Skeletal muscle satellite cell (primary cell): ENCODE measurements around the gene MTA3.
"Not testable (repeated sequence)": the region's sequence is repeated elsewhere in the genome, so short reads cannot be mapped to it uniquely, and the experiment has no call there.

Source experiments
- H3K27me3 ChIP-seq: 2 replicates; pipeline ENCODE4 v1.7.0; 2013; ENCODE audit warnings: low read length; ENCODE audit not compliant: control insufficient read depth, insufficient read depth
- H3K36me3 ChIP-seq: 2 replicates; pipeline ENCODE4 v1.7.0; 2013; ENCODE audit warnings: mild to moderate bottlenecking, control low read depth, low read length; ENCODE audit not compliant: insufficient read depth
- H3K4me1 ChIP-seq: 2 replicates; pipeline ENCODE4 v1.7.0; 2013; ENCODE audit warnings: low read length; ENCODE audit not compliant: control insufficient read depth, insufficient read depth
- H3K4me2 ChIP-seq: 2 replicates; pipeline ENCODE4 v1.7.0; 2013; ENCODE audit warnings: mild to moderate bottlenecking, low read length
- H3K4me3 ChIP-seq: 2 replicates; pipeline ENCODE4 v1.7.0; 2013; ENCODE audit warnings: low read length
- H3K9ac ChIP-seq: 2 replicates; pipeline ENCODE4 v1.7.0; 2013; ENCODE audit warnings: mild to moderate bottlenecking, low read depth, low read length, moderate library complexity
- H3K9me3 ChIP-seq: replicated peaks from 2 replicates; pipeline ENCODE4 v1.7.0; 2013; ENCODE audit warnings: mild to moderate bottlenecking, control low read depth, low read length

The MTA3 gene

DNA sequence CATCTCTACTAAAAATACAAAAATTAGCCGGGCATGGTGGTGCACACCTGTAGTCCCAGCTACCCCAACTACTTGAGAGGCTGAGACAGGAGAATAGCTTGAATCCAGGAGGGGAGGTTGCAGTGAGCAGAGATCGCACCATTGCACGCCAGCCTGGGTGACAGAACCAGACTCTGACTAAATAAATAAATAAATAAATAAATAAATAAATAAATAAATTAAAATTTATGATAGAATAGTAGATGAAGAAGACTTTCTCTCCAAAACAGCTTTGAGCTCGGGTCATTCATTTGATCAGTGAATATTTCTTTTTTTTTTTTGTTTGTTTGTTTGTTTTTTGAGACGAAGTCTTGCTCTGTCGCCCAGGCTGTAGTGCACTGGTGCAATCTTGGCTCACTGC is 17.6 kb upstream of the MTA3 start:
- H3K36me3 ChIP-seq = no peaks in the 10 kb centered on the region
- no peak overlapping the region for H3K9ac ChIP-seq
- peaks cover 6% of the 10 kb centered on the region for H3K27me3 ChIP-seq
- H3K4me2 ChIP-seq = no peak overlapping the region
- no peak overlapping the region for H3K4me3 ChIP-seq
- H3K9me3 ChIP-seq = no peaks in the 10 kb centered on the region
- no peaks in the 10 kb centered on the region for H3K4me1 ChIP-seq

DNA sequence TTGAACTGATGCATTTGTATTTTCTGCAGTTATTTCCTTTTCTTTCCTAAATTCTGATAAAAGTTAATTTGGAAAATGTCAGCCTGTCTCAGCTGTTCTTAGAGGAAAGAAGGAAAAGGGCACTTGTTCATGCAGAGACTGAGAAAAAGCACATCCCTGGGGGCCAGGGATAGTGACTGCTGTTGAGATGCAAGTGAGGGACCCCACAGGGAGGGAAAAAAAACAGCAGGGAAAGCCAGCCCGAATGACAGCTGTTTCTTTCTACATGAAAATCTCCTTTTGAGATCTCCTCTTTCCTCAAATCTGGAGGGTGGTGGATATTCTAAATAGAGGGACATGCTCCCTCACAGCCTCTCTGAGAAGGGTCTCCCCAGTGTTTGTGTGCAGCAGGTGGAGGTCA is 14.0 kb upstream of the MTA3 start:
- no peak overlapping the region for H3K4me2 ChIP-seq
- H3K9me3 ChIP-seq = no peaks in the 10 kb centered on the region
- H3K36me3 ChIP-seq = no peaks in the 10 kb centered on the region
- no peak overlapping the region for H3K4me3 ChIP-seq
- peaks cover 20% of the 10 kb centered on the region for H3K27me3 ChIP-seq
- H3K4me1 ChIP-seq = no peaks in the 10 kb centered on the region
- no peak overlapping the region for H3K9ac ChIP-seq

DNA sequence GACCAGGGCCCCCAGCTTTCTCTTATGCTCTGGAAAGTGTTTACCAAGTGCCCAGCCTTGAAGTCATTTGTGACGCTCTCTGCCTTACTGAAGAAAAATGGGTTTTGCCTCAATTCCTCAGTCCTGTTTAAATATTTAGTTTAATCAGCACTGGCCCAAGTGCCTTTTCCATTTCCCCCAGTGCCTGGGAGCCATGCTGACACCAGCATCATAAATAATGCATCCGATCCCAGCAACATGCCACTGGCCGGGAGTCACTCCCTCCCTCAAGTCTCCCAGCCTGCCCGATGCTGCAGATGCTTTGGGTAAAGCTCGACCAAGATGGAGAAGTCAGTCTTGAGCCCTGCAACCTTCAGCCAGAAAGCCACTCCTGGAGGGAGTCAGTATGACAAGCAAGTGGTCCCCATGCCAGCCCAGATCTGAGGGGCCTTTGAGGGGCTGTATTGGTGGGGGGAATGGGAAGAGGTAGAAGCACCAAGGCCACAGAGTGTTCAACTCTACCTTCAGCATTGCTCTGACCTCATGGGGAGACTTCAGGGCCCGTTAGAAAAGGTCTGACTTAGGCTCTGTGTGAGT is 12.0 kb upstream of the MTA3 start:
- H3K36me3 ChIP-seq = no peaks in the 10 kb centered on the region
- no peak overlapping the region for H3K9ac ChIP-seq
- H3K4me2 ChIP-seq = no peak overlapping the region
- H3K9me3 ChIP-seq = no peaks in the 10 kb centered on the region
- no peak overlapping the region for H3K4me3 ChIP-seq
- H3K27me3 ChIP-seq = peaks cover 20% of the 10 kb centered on the region
- no peaks in the 10 kb centered on the region for H3K4me1 ChIP-seq

DNA sequence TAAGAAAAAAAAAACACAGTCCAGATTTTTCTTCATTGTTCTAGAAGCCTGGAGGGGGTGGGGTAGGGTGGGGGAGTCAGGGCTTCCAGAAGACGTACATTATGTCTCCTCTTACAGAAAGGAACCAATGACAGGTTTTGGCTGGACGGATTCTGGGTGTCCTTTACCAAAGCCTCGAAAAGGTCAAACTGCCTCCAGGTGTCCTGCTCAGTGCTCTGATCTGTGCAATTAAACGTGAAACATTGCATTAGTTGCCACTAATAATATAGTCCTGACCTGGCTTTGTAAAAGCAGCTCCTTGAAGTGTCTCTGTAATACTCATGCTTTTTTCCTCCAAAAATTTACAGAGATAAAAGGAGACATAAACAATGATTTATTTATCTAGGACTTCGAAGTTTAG is 11.1 kb upstream of the MTA3 start:
- Histone ChIP-seq H3K4me2 (no peak overlapping the region), H3K27me3 (peaks cover 20% of the 10 kb centered on the region), H3K9me3 (no peaks in the 10 kb centered on the region), H3K4me1 (no peaks in the 10 kb centered on the region), H3K4me3 (no peak overlapping the region), H3K36me3 (no peaks in the 10 kb centered on the region), H3K9ac (no peak overlapping the region)

DNA sequence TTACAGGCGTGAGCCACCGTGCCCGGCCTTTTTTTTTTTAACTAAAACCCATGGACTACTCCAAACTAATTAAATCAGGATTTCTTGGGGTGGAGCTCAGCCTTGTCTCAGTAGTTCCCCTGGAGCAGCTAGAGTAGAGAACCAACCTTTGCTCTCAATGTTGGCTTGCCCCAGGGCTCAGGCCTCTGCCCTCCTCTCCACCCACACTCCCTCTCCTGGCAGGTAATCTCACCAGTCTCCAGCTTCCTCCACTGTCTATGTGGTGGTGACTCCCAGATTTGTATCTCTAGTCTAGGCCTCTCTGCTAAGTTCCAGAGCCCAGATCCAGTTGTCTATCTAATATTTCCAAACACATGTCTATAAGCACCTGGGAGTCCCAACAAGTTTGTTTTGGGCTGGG is 9.6 kb upstream of the MTA3 start:
- no peaks in the 10 kb centered on the region for H3K36me3 ChIP-seq
- H3K4me3 ChIP-seq = no peak overlapping the region
- no peaks in the 10 kb centered on the region for H3K4me1 ChIP-seq
- H3K9ac ChIP-seq = no peak overlapping the region
- no peak overlapping the region for H3K4me2 ChIP-seq
- H3K9me3 ChIP-seq = no peaks in the 10 kb centered on the region
- peaks cover 20% of the 10 kb centered on the region for H3K27me3 ChIP-seq

DNA sequence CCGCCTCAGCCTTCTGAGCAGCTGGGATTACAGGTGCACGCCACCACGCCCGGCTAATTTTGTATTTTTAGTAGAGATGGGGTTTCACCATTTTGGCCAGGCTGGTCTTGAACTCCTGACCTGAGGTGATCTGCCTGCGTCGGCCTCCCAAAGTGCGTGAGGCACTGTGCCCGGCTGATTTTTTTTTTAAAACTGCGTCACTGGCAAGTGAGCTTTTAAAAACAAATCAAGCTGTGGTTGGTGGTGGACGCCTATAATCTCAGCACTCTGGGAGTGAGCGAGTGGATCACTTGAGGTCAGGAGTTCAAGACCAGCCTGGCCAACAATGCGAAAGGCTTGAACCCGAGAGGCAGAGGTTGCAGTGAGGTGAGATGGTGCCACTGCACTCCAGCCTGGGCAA is 8.3 kb upstream of the MTA3 start:
- not testable (repeated sequence) for H3K4me1 ChIP-seq, H3K9ac ChIP-seq, H3K36me3 ChIP-seq, H3K4me2 ChIP-seq, H3K4me3 ChIP-seq, H3K9me3 ChIP-seq
- peaks cover 14% of the 10 kb centered on the region for H3K27me3 ChIP-seq

DNA sequence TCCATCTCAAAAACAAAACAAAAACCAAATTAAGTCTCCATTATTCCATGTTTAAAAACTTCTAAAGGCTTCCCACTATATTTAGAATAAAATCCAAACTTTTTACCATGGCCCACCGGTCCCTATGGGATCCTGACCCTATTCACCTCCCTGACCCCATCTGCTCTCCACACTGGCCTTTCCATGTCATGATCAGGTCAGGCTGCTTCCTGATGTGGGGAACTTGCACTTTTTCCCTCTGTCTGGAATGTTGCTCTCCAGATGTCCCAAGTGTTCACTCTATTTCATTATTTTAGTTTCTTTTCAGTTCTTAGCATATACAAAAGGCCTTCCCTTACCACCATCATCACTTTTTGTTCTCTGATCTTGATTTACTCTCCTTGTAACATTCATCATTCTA is 7.5 kb upstream of the MTA3 start:
- Histone ChIP-seq H3K9ac (no peak overlapping the region), H3K4me3 (no peak overlapping the region), H3K4me1 (no peaks in the 10 kb centered on the region), H3K36me3 (no peaks in the 10 kb centered on the region), H3K27me3 (peaks cover 13% of the 10 kb centered on the region), H3K4me2 (no peak overlapping the region), H3K9me3 (no peaks in the 10 kb centered on the region)

DNA sequence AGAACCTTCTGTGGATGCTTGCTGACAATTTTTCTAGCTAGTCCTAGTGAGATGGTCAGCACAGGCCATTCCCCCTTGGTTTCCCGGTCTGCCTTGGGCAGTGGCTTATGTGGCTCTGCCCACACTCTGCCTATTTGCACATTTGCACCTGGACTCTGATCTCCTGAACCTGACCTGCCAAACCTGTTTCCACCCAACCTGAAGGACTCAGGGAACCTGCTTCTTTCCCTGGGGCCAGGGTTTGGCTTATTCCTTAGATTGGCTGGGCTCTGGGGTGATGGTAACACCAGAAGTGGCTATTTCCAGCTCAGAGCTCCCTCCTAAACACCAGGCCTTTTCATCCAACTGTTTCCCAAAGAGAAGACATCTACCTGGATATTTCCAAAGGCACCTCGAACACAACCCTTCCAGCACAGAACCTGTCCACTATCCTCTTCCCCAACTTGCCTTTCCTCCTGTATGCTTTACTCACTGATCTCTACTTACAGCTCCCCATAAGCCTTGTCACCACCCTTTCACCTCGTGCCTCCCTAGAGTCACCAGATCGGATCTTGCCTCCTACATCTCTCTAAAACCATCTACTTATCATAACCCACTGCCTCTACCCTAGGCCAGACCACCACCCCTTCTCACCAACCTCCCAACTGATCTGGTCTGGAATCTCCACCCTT is 5.8 kb upstream of the MTA3 start:
- no peaks in the 10 kb centered on the region for H3K36me3 ChIP-seq

DNA sequence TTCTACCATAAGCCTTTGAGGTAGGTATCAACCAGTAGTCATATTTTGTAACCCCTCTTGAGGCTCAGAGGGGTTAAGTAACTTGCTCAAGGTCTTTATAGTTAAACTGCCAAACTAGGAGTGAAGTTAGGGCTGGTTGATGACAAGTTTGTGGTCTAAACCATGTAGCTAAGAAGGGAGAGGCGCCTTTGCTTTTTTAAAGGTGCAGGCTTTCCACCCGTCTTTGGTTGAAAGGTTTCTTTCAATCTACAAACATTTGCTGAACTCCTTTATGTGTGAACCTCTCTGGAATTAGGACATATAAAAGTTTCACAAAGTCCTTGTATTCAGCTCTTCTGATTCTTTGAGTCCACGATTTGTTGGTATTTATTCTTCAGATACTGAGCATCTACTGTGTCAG is 2.4 kb upstream of the MTA3 start:
- Histone ChIP-seq H3K9me3 (no peaks in the 10 kb centered on the region), H3K4me2 (no peak overlapping the region), H3K4me3 (no peak overlapping the region), H3K27me3 (no peaks in the 10 kb centered on the region), H3K36me3 (no peaks in the 10 kb centered on the region), H3K9ac (no peak overlapping the region), H3K4me1 (peaks cover 22% of the 10 kb centered on the region)

More for the DNA sequence above, 5.8 kb upstream of the MTA3 start:
- Histone ChIP-seq H3K4me1 (peaks cover 8% of the 10 kb centered on the region), H3K4me2 (no peak overlapping the region), H3K4me3 (no peak overlapping the region), H3K9ac (no peak overlapping the region), H3K9me3 (no peaks in the 10 kb centered on the region), H3K27me3 (peaks cover 2% of the 10 kb centered on the region)

DNA sequence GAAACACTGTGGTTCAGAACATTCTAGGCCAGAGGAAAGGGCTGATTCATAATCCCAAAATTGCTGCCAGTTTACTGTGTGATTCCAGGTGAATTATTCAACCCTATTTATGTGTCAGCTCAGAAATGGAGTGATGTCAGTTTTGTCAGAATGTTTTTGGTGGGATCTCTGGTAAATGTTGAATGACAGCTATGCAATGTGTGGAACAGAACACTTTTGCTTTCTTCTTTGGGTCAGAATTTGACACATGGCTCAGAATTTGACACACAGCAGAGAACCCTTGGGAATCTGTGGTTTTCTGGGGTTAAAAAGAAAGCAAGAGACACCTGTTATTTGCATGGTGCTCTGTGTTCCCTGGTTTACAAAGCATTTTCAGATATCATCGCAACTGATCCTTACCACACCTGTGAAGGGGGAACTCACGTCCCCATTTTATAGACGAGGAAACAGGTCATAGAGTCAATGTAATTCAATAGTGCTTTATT is 1.6 kb upstream of the MTA3 start:
- H3K4me2 ChIP-seq = no peak overlapping the region
- no peaks in the 10 kb centered on the region for H3K27me3 ChIP-seq
- no peaks in the 10 kb centered on the region for H3K36me3 ChIP-seq
- no peak overlapping the region for H3K4me3 ChIP-seq
- peaks cover 22% of the 10 kb centered on the region for H3K4me1 ChIP-seq
- H3K9ac ChIP-seq = no peak overlapping the region
- H3K9me3 ChIP-seq = no peaks in the 10 kb centered on the region

DNA sequence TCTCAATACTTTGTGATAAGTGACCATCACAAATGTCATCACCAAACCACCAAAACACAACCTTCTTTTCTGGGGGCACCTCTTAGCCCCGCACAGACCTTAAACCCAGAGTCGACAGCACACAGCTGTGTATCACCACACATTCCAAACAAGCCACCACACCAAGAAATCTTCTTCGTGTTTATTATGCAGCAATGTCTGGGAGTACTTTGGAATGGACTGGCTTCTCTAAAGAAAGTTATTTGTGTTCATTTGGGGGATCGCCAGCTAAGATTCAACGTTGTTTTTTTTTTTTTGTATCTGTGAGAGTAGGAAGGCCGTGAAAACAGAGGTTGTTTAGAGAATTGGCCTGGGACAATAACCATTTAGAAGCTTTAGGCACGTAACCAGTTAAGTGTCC is 1.1 kb upstream of the MTA3 start:
- no peak overlapping the region for H3K4me3 ChIP-seq
- no peaks in the 10 kb centered on the region for H3K36me3 ChIP-seq
- no peaks in the 10 kb centered on the region for H3K9me3 ChIP-seq
- H3K4me1 ChIP-seq = peaks cover 22% of the 10 kb centered on the region
- H3K4me2 ChIP-seq = peak overlapping the region; percentile 15
- H3K27me3 ChIP-seq = no peaks in the 10 kb centered on the region
- H3K9ac ChIP-seq = peak overlapping the region; percentile 14

DNA sequence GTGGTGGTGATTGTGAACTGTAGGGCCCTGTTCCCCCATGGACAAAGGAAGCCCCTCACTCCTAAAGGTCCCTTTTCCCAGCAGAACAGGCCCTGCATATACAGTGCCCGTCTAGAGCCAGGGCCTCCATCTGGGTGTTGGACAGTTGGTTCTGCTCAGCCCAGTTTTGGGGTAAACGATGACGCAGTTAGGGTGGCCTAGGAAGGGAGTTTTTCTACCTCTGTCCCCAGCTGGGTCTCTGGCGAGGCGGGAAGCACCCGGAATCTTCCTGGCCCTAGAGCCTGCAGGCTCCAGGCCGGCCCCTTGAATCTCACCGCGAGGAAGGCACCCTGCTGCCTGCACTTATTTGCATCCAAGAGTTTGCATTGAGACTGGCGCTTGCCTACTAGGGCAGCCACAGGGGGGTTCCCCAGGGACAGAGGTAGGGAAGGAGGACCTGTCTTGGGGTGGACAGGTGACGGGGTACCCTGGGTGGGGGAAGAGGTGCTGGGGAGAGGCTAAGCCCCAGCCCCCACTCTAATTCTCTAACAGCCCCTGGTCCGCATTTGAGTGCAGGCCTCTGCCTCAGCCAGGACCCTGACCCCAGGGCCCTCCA is 529 bp upstream of the MTA3 start:
- Histone ChIP-seq H3K9ac (peak overlapping the region; percentile 14), H3K4me3 (no peak overlapping the region), H3K4me1 (peaks cover 22% of the 10 kb centered on the region), H3K4me2 (peak overlapping the region; percentile 49), H3K9me3 (no peaks in the 10 kb centered on the region), H3K27me3 (no peaks in the 10 kb centered on the region), H3K36me3 (no peaks in the 10 kb centered on the region)
